Memory B cell (primary cell): ENCODE measurements around the gene ASPDH.

ENCODE experiments used
- ATAC-seq: fragments of 150-1000 bp; cut with Tn5 transposase; 2 replicates; pipeline ENCODE4 v1.10.0; 2021; ENCODE audit warnings: low read depth, mild to moderate bottlenecking, moderate library complexity
- DNase-seq, 2 donors: peaks; one replicate each; pipeline ENCODE4 v3.0.0; 2022; ENCODE audit warnings: low spot score in 2 of 2
- H3K27ac Mint-ChIP-seq: one replicate; pipeline ENCODE4 v1.8.0; 2022; ENCODE audit warnings: mild to moderate bottlenecking, moderate library complexity, mixed read lengths
- H3K27me3 Mint-ChIP-seq: one replicate; pipeline ENCODE4 v1.8.0; 2022; ENCODE audit warnings: mixed read lengths
- H3K36me3 Mint-ChIP-seq: one replicate; pipeline ENCODE4 v1.8.0; 2022; ENCODE audit warnings: mild to moderate bottlenecking, mixed read lengths
- H3K4me1 Mint-ChIP-seq: one replicate; pipeline ENCODE4 v1.8.0; 2022; ENCODE audit warnings: mixed read lengths
- H3K4me3 Mint-ChIP-seq: one replicate; pipeline ENCODE4 v1.8.0; 2022; ENCODE audit warnings: mild to moderate bottlenecking, moderate library complexity, mixed read lengths
- H3K9me3 Mint-ChIP-seq: one replicate; pipeline ENCODE4 v1.8.0; 2022; ENCODE audit warnings: mixed read lengths

Gene ASPDH

GRCh38 chr19:50513746-50514345 is at the start of gene ASPDH:
TSS of gene ASPDH (minus strand) at chr19:50513913. CDS start at chr19:50513823, 90 bp downstream.
- no peak for DNase-seq
- peaks cover 3% of the 10 kb centered on the region for H3K36me3 Mint-ChIP-seq
- H3K4me1 Mint-ChIP-seq, result peaks cover 22% of the 10 kb centered on the region
- H3K9me3 Mint-ChIP-seq, result peaks cover 1% of the 10 kb centered on the region
- peak within 1 kb of the TSS; percentile 59 for H3K4me3 Mint-ChIP-seq
- peaks cover 12% of the 10 kb centered on the region for H3K27me3 Mint-ChIP-seq
- no peak for ATAC-seq
- no peak within 1 kb of the TSS for H3K27ac Mint-ChIP-seq

GRCh38 chr19:50562996-50563395 is 49.3 kb upstream of the ASPDH start:
- H3K9me3 Mint-ChIP-seq, result no peaks in the 10 kb centered on the region
- no peak overlapping the region for H3K27ac Mint-ChIP-seq
- no peak for DNase-seq
- H3K36me3 Mint-ChIP-seq, result peaks cover 2% of the 10 kb centered on the region
- H3K27me3 Mint-ChIP-seq, result peaks cover 33% of the 10 kb centered on the region
- no peak for ATAC-seq
- no peak overlapping the region for H3K4me3 Mint-ChIP-seq
- peaks cover 15% of the 10 kb centered on the region for H3K4me1 Mint-ChIP-seq

- Mint-ChIP-seq H3K9me3 (no peaks in the 10 kb centered on the region), H3K4me3 (no peak overlapping the region), H3K36me3 (peaks cover 2% of the 10 kb centered on the region), H3K27ac (no peak overlapping the region), H3K27me3 (peaks cover 33% of the 10 kb centered on the region), H3K4me1 (peaks cover 15% of the 10 kb centered on the region)
- no peak for ATAC-seq
- DNase-seq, result no peak
Measured at GRCh38 chr19:50562329-50562728, 48.6 kb upstream of the ASPDH start.

DNA sequence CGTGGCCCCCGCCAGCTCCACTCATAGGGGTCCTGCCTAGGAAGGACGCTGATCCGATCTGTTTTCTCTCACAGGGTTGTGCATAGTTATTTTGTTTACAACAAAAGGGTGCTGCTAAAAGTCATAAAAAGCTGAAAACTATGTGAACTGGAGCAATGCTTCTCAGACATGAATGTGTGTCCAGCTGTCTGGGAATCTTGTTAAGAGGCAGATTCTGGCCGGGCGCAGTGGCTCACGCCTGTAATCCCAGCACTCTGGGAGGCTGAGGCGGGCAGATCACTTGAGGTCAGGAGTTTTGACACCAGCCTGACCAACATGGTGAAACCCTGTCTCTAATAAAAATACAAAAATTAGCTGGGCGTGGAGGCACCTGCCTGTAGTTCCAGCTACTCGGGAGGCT is 45.9 kb upstream of the ASPDH start:
- no peak overlapping the region for H3K27ac Mint-ChIP-seq
- DNase-seq (no peak), ATAC-seq (no peak)
- H3K36me3 Mint-ChIP-seq, result no peaks in the 10 kb centered on the region
- no peak overlapping the region for H3K4me3 Mint-ChIP-seq
- H3K4me1 Mint-ChIP-seq, result peaks cover 8% of the 10 kb centered on the region
- H3K27me3 Mint-ChIP-seq, result peaks cover 32% of the 10 kb centered on the region
- no peaks in the 10 kb centered on the region for H3K9me3 Mint-ChIP-seq

GRCh38 chr19:50558449-50558848 is 44.7 kb upstream of the ASPDH start:
- no peak overlapping the region for H3K27ac Mint-ChIP-seq
- H3K4me1 Mint-ChIP-seq, result peaks cover 5% of the 10 kb centered on the region

GRCh38 chr19:50558039-50558438 is 44.3 kb upstream of the ASPDH start:
- H3K4me3 Mint-ChIP-seq, result no peak overlapping the region
- no peak overlapping the region for H3K27ac Mint-ChIP-seq
- peaks cover 32% of the 10 kb centered on the region for H3K27me3 Mint-ChIP-seq
- DNase-seq (no peak), ATAC-seq (no peak)
- H3K36me3 Mint-ChIP-seq, result no peaks in the 10 kb centered on the region
- no peaks in the 10 kb centered on the region for H3K9me3 Mint-ChIP-seq
- peaks cover 9% of the 10 kb centered on the region for H3K4me1 Mint-ChIP-seq

More at GRCh38 chr19:50558449-50558848, 44.7 kb upstream of the ASPDH start:
- no peak for DNase-seq
- no peaks in the 10 kb centered on the region for H3K9me3 Mint-ChIP-seq
- no peaks in the 10 kb centered on the region for H3K36me3 Mint-ChIP-seq
- no peak overlapping the region for H3K4me3 Mint-ChIP-seq
- ATAC-seq, result no peak
- H3K27me3 Mint-ChIP-seq, result peaks cover 30% of the 10 kb centered on the region

- Mint-ChIP-seq H3K9me3 (no peaks in the 10 kb centered on the region), H3K27ac (no peak overlapping the region), H3K4me3 (no peak overlapping the region), H3K36me3 (peaks cover under 1% of the 10 kb centered on the region), H3K4me1 (peaks cover 15% of the 10 kb centered on the region), H3K27me3 (peaks cover 39% of the 10 kb centered on the region)
- DNase-seq, result no peak
- ATAC-seq, result no peak
Measured at GRCh38 chr19:50557009-50557613, 43.4 kb upstream of the ASPDH start.

DNA sequence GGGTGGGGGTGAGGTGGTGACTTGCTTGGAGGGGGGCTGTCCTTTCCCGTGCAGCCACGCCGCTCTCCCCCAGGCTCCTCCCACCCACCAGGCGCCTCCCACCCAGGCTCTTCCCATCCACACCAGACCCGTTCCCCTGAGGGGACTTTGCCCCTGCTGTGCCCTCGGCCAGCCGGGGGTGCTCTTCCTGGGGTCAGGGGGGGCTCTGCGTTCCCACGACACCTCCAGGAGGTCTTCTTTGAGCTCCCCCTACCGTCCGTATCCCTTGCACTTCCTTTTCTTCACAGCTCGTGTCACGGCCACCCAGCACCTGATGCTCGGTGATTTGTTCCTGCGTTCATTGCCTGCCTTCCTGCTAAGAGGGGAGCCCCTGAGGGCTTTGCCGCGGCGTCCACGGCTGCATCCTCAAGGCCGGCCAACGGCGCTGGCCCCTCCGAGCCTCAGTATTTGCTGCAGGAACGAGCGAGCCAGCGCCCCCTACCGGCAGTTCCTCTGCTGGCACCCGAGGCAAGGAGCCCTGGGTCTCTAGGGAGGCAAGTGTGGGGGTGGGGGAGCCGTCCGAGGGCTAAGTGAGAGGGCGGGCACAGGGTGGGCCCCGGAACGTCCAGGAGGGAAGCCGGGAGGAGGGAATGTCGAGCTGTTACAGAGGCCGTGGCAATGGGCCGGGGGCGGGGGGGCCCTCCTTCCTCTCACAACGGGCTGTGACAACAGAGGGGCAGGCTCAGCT is 42.7 kb upstream of the ASPDH start:
- DNase-seq, result peak; percentile 59 to 79

DNA sequence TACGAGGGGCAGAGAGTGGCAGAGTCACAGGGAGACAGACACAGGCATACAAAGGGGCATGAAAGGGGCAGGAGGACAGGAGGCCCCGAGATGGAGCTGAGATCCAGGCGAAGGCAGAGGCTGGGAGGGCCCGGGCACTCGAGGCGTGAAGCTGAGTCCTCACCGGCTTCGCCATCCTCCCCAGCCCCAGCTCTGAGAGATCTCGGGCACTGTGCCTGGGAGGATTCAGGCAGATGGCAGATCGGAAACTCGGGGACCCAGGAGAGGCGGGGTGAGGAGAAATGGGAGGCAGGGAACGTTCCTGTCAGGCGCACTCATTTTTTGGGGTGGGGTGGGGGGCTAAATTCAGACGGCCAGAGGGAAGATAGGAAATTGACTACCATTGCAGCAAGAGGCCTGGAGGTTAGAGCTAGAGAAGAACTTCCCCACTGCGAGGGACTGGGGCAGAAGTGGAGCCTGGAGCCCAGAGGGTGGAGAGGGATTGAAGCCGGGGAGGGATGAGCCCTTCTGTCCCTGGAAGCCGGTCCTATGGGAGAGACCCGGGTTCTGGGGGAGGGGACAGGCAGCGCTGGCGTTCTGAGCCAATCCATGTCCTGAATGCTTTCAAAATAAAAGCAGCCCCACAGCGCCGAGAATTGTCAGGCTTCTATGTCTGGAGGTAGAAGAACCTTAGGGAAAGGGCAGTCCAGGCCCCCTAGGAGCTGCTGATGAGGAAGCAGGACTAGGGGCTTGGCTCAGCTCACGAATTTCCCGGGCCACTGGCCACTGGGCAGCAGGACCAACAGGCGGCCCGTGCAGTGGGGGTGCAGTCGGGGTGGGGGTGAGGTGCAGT is 42.0 kb upstream of the ASPDH start:
- DNase-seq (no peak), ATAC-seq (no peak)
- peaks cover 1% of the 10 kb centered on the region for H3K36me3 Mint-ChIP-seq
- peaks cover 45% of the 10 kb centered on the region for H3K27me3 Mint-ChIP-seq
- H3K4me3 Mint-ChIP-seq, result peak overlapping the region; percentile 25
- H3K4me1 Mint-ChIP-seq, result peaks cover 19% of the 10 kb centered on the region
- no peaks in the 10 kb centered on the region for H3K9me3 Mint-ChIP-seq
- H3K27ac Mint-ChIP-seq, result no peak overlapping the region

More for the DNA sequence above, 42.7 kb upstream of the ASPDH start:
- ATAC-seq, result peak; percentile 80
- peak overlapping the region; percentile 85 for H3K4me3 Mint-ChIP-seq
- no peak overlapping the region for H3K27ac Mint-ChIP-seq
- no peaks in the 10 kb centered on the region for H3K9me3 Mint-ChIP-seq
- peaks cover 18% of the 10 kb centered on the region for H3K4me1 Mint-ChIP-seq
- peaks cover 43% of the 10 kb centered on the region for H3K27me3 Mint-ChIP-seq
- H3K36me3 Mint-ChIP-seq, result peaks cover 1% of the 10 kb centered on the region

DNA sequence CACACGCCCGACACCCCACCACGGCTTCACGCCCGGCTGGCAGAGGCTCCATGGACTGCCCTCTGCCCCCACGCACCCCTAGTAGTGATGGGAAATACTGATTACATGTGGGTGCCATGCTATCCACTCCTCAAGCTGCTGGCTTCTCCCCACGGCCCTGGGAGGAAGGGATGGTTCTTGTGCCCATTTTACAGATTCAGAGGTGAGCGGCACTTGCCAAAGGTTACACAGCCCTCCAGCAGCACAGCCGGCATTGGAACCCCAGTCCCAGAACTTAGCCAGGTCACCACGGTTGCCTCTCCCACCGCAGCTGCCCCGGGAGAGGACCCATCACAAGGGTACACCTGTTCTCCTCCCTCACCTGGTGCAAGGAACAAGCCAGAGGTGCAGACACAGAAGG is 41.3 kb upstream of the ASPDH start:
- Mint-ChIP-seq H3K9me3 (no peaks in the 10 kb centered on the region), H3K4me1 (peaks cover 21% of the 10 kb centered on the region), H3K27ac (no peak overlapping the region), H3K27me3 (peaks cover 49% of the 10 kb centered on the region), H3K4me3 (peak overlapping the region; percentile 22), H3K36me3 (peaks cover 1% of the 10 kb centered on the region)
- DNase-seq (no peak), ATAC-seq (no peak)

GRCh38 chr19:50554212-50554611 is 40.5 kb upstream of the ASPDH start:
- ATAC-seq (no peak), DNase-seq (no peak)
- Mint-ChIP-seq H3K9me3 (no peaks in the 10 kb centered on the region), H3K4me3 (no peak overlapping the region), H3K27ac (no peak overlapping the region), H3K4me1 (peaks cover 21% of the 10 kb centered on the region), H3K27me3 (peaks cover 53% of the 10 kb centered on the region), H3K36me3 (peaks cover 1% of the 10 kb centered on the region)

- Mint-ChIP-seq H3K9me3 (no peaks in the 10 kb centered on the region), H3K4me3 (no peak overlapping the region), H3K36me3 (peaks cover 1% of the 10 kb centered on the region), H3K4me1 (peaks cover 21% of the 10 kb centered on the region), H3K27ac (no peak overlapping the region), H3K27me3 (peaks cover 53% of the 10 kb centered on the region)
- DNase-seq (no peak), ATAC-seq (no peak)
Measured at GRCh38 chr19:50553134-50553703, 39.5 kb upstream of the ASPDH start.

DNA sequence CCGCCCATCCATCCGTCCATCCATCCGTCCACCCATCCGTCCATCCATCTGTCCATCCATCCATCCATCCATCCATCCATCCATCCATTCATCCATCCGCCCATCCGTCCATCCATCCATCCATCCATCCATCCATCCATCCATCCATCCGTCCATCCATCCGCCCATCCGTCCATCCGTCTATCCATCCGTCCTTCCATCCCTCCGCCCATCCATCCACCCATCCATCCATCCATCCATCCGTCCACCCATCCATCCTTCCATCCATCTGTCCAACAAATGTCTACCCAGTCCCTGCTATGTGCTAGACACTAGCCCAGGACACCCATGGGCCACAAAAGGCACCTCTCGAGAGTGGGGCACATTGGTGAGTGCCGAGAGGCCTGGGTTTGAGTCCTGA is 38.8 kb upstream of the ASPDH start:
- DNase-seq (no peak), ATAC-seq (no peak)
- Mint-ChIP-seq H3K4me3 (no peak overlapping the region), H3K27ac (no peak overlapping the region), H3K9me3 (no peaks in the 10 kb centered on the region), H3K4me1 (peaks cover 21% of the 10 kb centered on the region), H3K36me3 (peaks cover 1% of the 10 kb centered on the region), H3K27me3 (peaks cover 53% of the 10 kb centered on the region)
